Measurements from ENCODE around the gene CCDC17.

Gene CCDC17

DNA sequence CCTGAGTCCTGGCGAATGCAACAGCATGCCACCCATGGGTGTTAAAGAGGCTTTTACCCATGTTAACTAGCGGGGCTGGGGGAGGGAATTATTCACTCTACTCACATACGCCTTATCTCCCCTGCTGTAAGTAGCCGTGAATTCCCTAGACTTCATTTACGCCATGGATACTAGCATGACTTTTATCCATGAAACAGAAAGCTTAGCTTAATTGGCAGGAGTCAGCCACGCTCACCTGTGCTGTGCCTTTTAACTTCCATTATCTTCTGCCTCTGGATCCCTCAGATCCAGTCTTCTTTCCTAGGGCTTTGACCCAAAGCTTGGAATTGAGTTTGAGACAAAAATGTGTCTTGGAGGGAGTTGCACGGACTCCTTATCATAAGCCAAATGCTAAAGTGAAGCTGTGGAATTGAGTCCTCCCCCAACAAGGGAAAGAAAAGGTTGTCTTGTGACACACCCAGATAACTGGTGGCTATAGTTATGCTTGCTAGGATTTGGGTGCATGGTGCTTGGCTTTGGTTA, 49.7 kb downstream of the CCDC17 start:
- DNase-seq = no peak

DNA sequence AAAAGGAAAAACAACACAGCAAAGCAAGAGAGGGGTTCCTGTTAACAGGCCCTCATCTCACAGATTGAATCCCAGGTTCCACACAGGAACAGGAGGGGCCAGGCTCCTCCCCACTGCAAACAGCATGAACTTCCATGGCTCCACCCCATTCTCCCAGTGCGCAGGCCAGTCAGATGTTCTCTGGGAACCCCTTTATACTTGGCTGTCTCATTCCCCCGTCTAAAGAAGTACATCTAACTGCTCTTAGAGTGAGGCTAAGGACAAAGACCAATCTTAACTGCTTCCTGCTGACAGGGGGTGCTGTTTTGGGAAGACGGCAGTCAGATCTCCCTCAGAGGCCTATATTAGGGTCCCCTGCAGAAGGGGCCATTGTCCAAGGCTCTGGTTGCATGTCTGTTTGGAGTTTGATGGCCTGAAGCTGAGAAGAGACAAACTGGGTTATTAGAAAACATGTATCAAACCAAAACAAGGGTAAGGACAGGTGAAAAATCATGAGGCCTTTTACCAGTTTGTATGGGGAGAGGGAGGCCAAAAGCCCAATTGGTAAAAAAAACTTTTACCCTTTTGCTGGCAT, 50.5 kb downstream of the CCDC17 start:
- DNase-seq = no peak

DNA sequence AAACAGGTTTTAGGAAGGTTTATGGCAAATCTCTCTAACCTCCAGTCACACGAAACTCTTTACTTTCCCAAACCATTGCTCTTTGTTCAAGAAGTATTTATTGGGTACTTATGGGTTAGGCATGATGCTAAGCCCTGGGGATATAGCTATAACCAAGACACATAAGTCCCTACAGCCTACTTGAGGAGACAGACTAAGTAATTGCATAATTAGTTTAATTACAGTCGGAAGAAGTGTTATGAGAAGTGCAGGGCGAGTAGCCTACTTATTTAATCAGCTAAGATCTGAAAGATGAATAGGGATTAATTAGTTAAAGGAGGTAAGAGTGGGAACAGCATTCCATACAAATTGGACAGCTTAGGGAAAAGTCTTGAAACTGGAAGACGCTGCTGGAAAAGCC, 53.2 kb downstream of the CCDC17 start:
- no peak for DNase-seq

Measured in SHP77 (cell line).